Glutamatergic neuron (in vitro differentiated cells): ENCODE results near the gene CISH. TPM values are rescaled to one million over a fixed set of nuclear protein-coding genes. Genes with fewer than 3 reads are reported as not detected.

Source experiments
- DNase-seq: peaks from one replicate; pipeline ENCODE4 v3.0.0; 2022
- H3K27ac Mint-ChIP-seq: one replicate; pipeline ENCODE4 v1.8.0; 2020; ENCODE audit warnings: mild to moderate bottlenecking, mixed read lengths, inconsistent platforms; ENCODE audit not compliant: unreplicated experiment
- H3K27me3 Mint-ChIP-seq: one replicate; pipeline ENCODE4 v1.8.0; 2020; ENCODE audit warnings: mild to moderate bottlenecking, moderate library complexity, mixed read lengths, inconsistent platforms; ENCODE audit not compliant: unreplicated experiment
- H3K36me3 Mint-ChIP-seq: one replicate; pipeline ENCODE4 v1.8.0; 2020; ENCODE audit warnings: mild to moderate bottlenecking, mixed read lengths, inconsistent platforms; ENCODE audit not compliant: unreplicated experiment
- H3K4me1 Mint-ChIP-seq: one replicate; pipeline ENCODE4 v1.8.0; 2020; ENCODE audit warnings: mild to moderate bottlenecking, low read depth, mixed read lengths, inconsistent platforms; ENCODE audit not compliant: unreplicated experiment
- H3K4me3 Mint-ChIP-seq: one replicate; pipeline ENCODE4 v1.8.0; 2020; ENCODE audit warnings: mild to moderate bottlenecking, mixed read lengths, inconsistent platforms; ENCODE audit not compliant: unreplicated experiment
- H3K9me3 Mint-ChIP-seq: one replicate; pipeline ENCODE4 v1.8.0; 2020; ENCODE audit warnings: mild to moderate bottlenecking, moderate library complexity, mixed read lengths, inconsistent platforms; ENCODE audit not compliant: unreplicated experiment
- CTCF ChIP-seq: fragments of 200-600 bp; sonication (generic); IDR thresholded peaks from one replicate; pipeline ENCODE4 v1.5.0; 2021; ENCODE audit not compliant: partially characterized antibody, unreplicated experiment
- total RNA-seq: library from RNA; stranded (reverse); fragmentation: NEBNext Ultra II Directional; extraction: Animal tissue kit (Norgen Biotek cat#: 25700); gene quantifications from one replicate; pipeline ENCODE4 v1.2.1, GENCODE V29; 2021; ENCODE audit not compliant: unreplicated experiment

CISH gene
- total RNA-seq, 1 donor from 2014 or later = 6.0 TPM

GRCh38 chr3:50626401-50626800 is 14.8 kb upstream of the CISH start:
- no peak for DNase-seq
- no peaks in the 10 kb centered on the region for H3K27me3 Mint-ChIP-seq
- H3K36me3 Mint-ChIP-seq = no peaks in the 10 kb centered on the region
- TF ChIP-seq CTCF = no peak
- peaks cover 2% of the 10 kb centered on the region for H3K9me3 Mint-ChIP-seq
- no peak overlapping the region for H3K4me3 Mint-ChIP-seq
- H3K27ac Mint-ChIP-seq = no peak overlapping the region
- peaks cover 13% of the 10 kb centered on the region for H3K4me1 Mint-ChIP-seq

- no peak overlapping the region for H3K4me3 Mint-ChIP-seq
- H3K36me3 Mint-ChIP-seq = no peaks in the 10 kb centered on the region
- no peak for DNase-seq
- peaks cover 1% of the 10 kb centered on the region for H3K27me3 Mint-ChIP-seq
- H3K4me1 Mint-ChIP-seq = peaks cover 9% of the 10 kb centered on the region
- no peak overlapping the region for H3K27ac Mint-ChIP-seq
- no peak for TF ChIP-seq CTCF
- peaks cover 2% of the 10 kb centered on the region for H3K9me3 Mint-ChIP-seq
These were observed 13.9 kb upstream of the CISH start for GRCh38 chr3:50625231-50626182.

GRCh38 chr3:50624634-50625033 is 13.1 kb upstream of the CISH start:
- H3K4me3 Mint-ChIP-seq = no peak overlapping the region
- no peak overlapping the region for H3K27ac Mint-ChIP-seq
- TF ChIP-seq CTCF = no peak
- peaks cover 2% of the 10 kb centered on the region for H3K27me3 Mint-ChIP-seq
- DNase-seq = no peak
- H3K4me1 Mint-ChIP-seq = peaks cover 8% of the 10 kb centered on the region
- peaks cover 2% of the 10 kb centered on the region for H3K9me3 Mint-ChIP-seq
- no peaks in the 10 kb centered on the region for H3K36me3 Mint-ChIP-seq

GRCh38 chr3:50623840-50624474 is 12.4 kb upstream of the CISH start:
- Mint-ChIP-seq H3K36me3 (no peaks in the 10 kb centered on the region), H3K9me3 (peaks cover 2% of the 10 kb centered on the region), H3K27ac (no peak overlapping the region), H3K4me3 (no peak overlapping the region), H3K27me3 (peaks cover 2% of the 10 kb centered on the region), H3K4me1 (peaks cover 8% of the 10 kb centered on the region)
- DNase-seq = no peak
- TF ChIP-seq CTCF = no peak

GRCh38 chr3:50622881-50623280 is 11.3 kb upstream of the CISH start:
- no peak overlapping the region for H3K27ac Mint-ChIP-seq

More at GRCh38 chr3:50622881-50623280, 11.3 kb upstream of the CISH start:
- Mint-ChIP-seq H3K36me3 (no peaks in the 10 kb centered on the region), H3K9me3 (peaks cover 2% of the 10 kb centered on the region), H3K4me3 (no peak overlapping the region), H3K27me3 (peaks cover 2% of the 10 kb centered on the region), H3K4me1 (peaks cover 7% of the 10 kb centered on the region)
- no peak for DNase-seq
- no peak for TF ChIP-seq CTCF
